ENCODE results near the gene ZNF84. TPM values are rescaled to one million over a fixed set of nuclear protein-coding genes. Genes with fewer than 3 reads are reported as not detected.
A peak's percentile ranks its signal among the peaks of the same experiment; 100 is the strongest.

Gene ZNF84
- total and polyA plus RNA-seq, 4 donors = 3.2 to 15.6 (median 7.1) TPM

- no peaks in the 10 kb centered on the region for H3K4me1 ChIP-seq (ENCODE audit: control insufficient read depth in 4 of 4, insufficient read depth in 4 of 4, low read length in 3 of 4)
- WGBS = 97% methylated on average over 6 of the region's 6 CpGs
- H3K4me3 ChIP-seq (ENCODE audit: low read depth in 1 of 3, low read length in 3 of 3) = peak overlapping the region in 2 of 3 donors; percentile 65 to 79
- H3K27me3 ChIP-seq (ENCODE audit: control insufficient read depth in 4 of 4, insufficient read depth in 4 of 4, low read length in 3 of 4) = no peaks in the 10 kb centered on the region
- H3K36me3 ChIP-seq (ENCODE audit: control insufficient read depth in 4 of 4, insufficient read depth in 3 of 4, low read depth in 1 of 4, low read length in 3 of 4) = peaks cover 33 to 84% (median 77%) of the 10 kb centered on the region in 4 donors
- no peak overlapping the region for H3K27ac ChIP-seq (ENCODE audit: low read depth in 1 of 2, low read length in 2 of 2)
- TF ChIP-seq GABPA (IDR thresholded peaks at IDR 0.05 in 1 of 2, conservative IDR thresholded peaks at IDR 0.05 in 1 of 2) = no peak
- no peak for TF ChIP-seq ATF3 (IDR thresholded peaks at IDR 0.05)
- TF ChIP-seq CTCF (IDR thresholded peaks at IDR 0.05; ENCODE audit: low read depth, low read length, missing input control) = no peak
- TF ChIP-seq HNF4G (IDR thresholded peaks at IDR 0.05) = no peak
- no peak for TF ChIP-seq MAX (IDR thresholded peaks at IDR 0.05)
- no peak for TF ChIP-seq JUND (IDR thresholded peaks at IDR 0.05)
- TF ChIP-seq NR2F2 (IDR thresholded peaks at IDR 0.05) = no peak
- TF ChIP-seq SP1 (IDR thresholded peaks at IDR 0.05) = no peak
- no peak for TF ChIP-seq RXRA (IDR thresholded peaks at IDR 0.05)
- no peak for TF ChIP-seq TAF1 (conservative IDR thresholded peaks at IDR 0.05)
- H3K9me3 ChIP-seq (ENCODE audit: control insufficient read depth in 4 of 4, low read length in 3 of 4) = peaks cover 63 to 92% (median 71%) of the 10 kb centered on the region in 4 donors
- no peak overlapping the region for H3K9ac ChIP-seq (ENCODE audit: low read depth in 1 of 2, low read length in 2 of 2)
- DNase-seq (ENCODE audit: low spot score) = no peak
Measured at GRCh38 chr12:133010657-133011297, 26.5 kb upstream of the ZNF84 start.

GRCh38 chr12:133023566-133023965, 13.7 kb upstream of the ZNF84 start:
- H3K27me3 ChIP-seq (ENCODE audit: control insufficient read depth in 4 of 4, insufficient read depth in 4 of 4, low read length in 3 of 4) = no peaks in the 10 kb centered on the region
- H3K9ac ChIP-seq (ENCODE audit: low read depth in 1 of 2, low read length in 2 of 2) = no peak overlapping the region
- H3K36me3 ChIP-seq (ENCODE audit: control insufficient read depth in 4 of 4, insufficient read depth in 3 of 4, low read depth in 1 of 4, low read length in 3 of 4) = peaks cover 0 to 4% (median 1%) of the 10 kb centered on the region in 4 donors
- TF ChIP-seq MAX (IDR thresholded peaks at IDR 0.05) = no peak
- no peak for TF ChIP-seq FOXA2 (IDR thresholded peaks at IDR 0.05)
- no peak for TF ChIP-seq SP1 (IDR thresholded peaks at IDR 0.05)
- TF ChIP-seq HNF4G (IDR thresholded peaks at IDR 0.05) = no peak
- TF ChIP-seq EGR1 (IDR thresholded peaks at IDR 0.05; ENCODE audit: low read depth in 2 of 2) = no peak
- no peak for TF ChIP-seq RXRA (IDR thresholded peaks at IDR 0.05)
- TF ChIP-seq REST (IDR thresholded peaks at IDR 0.05) = no peak
- TF ChIP-seq YY1 (IDR thresholded peaks at IDR 0.05) = no peak
- no peak for TF ChIP-seq GABPA (IDR thresholded peaks at IDR 0.05 in 1 of 2, conservative IDR thresholded peaks at IDR 0.05 in 1 of 2)
- TF ChIP-seq JUND (IDR thresholded peaks at IDR 0.05) = no peak
- TF ChIP-seq TAF1 (conservative IDR thresholded peaks at IDR 0.05) = no peak
- no peak for TF ChIP-seq ATF3 (IDR thresholded peaks at IDR 0.05)
- 90% methylated on average over 2 of the region's 2 CpGs for WGBS
- DNase-seq (ENCODE audit: low spot score) = no peak
- H3K9me3 ChIP-seq (ENCODE audit: control insufficient read depth in 4 of 4, low read length in 3 of 4) = peaks cover 30 to 52% (median 41%) of the 10 kb centered on the region in 4 donors
- peak overlapping the region in 2 of 3 donors; percentile 29 to 51 for H3K4me3 ChIP-seq (ENCODE audit: low read depth in 1 of 3, low read length in 3 of 3)
- H3K27ac ChIP-seq (ENCODE audit: low read depth in 1 of 2, low read length in 2 of 2) = no peak overlapping the region
- H3K4me1 ChIP-seq (ENCODE audit: control insufficient read depth in 4 of 4, insufficient read depth in 4 of 4, low read length in 3 of 4) = no peaks in the 10 kb centered on the region

All from liver (tissue), 9 donors.